Activated gamma-delta T cell treated with Interleukin-2 at 50 U/mL for 16 hours (primary cell): ENCODE results near the gene IKZF2.

ENCODE experiments used
- DNase-seq: peaks from one replicate; pipeline ENCODE4 v3.0.0-alpha.2; 2020

The IKZF2 gene

DNA sequence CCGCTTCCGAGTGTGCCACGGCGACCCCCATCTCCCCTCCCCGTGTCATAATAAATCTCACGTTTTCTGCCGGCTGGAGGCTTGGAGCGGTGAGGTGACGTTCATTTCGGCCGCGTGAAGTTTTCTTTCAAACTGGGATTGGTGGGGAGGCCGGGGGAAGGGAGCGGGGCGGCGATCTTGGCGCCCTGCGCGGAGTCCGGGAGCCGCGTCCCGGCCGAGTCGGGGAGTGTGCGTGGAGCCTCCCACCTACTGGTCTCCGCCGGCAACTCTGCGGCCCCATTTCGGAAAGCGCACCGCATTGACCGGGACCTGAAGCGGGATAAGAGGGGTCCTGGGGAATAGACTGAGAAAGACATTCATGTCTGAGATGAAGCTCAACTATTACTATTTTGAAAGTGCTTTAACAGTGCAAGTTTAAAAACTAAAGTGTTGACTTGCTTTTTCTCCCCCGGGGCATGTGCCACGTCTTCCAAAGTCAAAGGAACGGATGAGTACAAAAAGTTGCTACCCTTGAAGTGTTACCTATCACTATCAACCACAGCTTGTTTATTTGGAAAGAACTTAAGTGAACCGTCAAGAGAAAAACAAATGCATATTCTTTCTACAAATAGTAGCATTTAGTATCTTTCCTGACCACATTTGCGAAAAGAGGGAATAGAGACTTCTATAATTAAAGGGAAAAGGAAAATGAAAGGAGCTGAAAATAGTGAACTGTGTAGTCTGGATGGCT is 818 bp upstream of the IKZF2 start:
- no peak for DNase-seq

DNA sequence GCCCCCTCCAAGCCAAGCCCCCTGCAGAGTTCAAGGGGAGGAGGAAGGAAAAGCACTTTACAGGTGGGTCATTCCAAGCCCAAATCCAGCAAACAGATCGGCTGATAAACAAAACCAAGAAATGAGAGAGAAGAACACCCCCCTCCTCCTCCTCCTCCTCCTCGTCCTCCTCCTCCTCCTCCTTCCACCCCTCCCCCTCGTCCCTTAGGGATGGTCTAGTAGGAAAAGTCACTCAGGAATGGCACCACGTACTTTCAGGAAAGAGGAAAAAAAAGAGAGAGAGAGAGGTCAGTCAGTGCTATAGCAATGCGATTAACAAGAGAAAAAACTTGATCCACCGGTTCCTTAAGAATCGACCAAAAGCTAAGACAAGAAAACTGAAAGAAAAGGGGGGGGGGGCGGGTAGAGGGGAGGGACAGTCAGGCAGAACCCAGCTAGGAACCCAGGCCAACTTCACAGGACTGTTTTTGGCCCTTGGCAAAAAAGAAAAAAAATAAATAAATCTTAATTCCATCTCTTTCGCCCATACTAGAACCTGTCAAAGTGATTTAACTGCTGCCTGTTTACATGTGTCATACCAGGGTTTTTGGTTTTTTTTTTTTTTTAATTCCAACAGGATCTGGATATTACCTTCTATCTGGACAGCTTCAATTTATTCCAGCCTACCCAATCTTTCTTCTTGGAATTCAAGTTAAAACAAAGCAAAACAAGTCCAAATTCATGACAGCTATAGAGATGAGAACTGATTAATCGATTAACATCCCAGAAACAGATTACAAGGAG is 906 bp downstream of the IKZF2 start:
- DNase-seq, result no peak

DNA sequence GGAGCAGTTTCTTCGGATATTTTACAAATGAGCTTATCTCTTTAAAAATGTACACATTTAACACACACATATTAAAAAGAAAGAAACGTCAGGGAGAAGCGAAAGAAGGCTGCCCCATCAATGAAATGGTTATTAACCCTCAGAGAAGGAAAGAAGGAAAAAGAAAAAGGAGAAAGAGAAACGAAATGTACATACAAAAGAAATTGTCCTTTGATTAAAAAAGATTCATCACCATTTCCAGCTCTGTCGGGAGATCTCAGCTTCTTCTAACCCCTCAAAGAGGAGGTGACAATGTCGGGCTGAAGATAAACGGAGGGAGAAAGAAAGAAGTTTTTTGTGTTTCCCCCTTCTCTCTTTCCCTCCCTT is 1.5 kb downstream of the IKZF2 start:
- DNase-seq, result no peak

DNA sequence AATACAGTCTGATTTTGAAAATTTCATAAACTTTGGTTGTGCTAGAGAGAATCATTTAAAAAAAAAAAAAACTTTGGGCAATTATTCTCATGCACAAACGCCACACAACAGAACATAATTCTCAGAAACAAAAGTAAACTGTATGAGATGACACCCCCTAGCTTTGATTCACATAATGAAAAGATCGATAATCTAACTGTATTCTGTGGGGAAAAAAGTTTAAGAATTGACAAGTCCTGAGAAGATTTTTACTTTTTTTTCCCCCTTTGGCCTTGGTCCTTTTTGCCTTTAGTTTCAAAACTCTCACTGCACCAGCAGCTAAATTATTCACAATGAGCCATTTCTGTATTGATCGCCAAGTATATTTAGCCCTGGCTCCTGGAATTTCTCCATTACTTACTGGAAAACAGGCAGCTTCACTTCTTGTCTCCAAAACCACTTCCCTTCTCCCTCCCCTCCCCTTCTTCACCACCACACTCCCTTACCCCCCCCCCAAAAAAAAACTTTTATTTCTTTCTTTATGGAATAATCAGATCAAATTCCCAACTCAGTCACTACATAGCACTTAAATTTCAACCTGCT is 2.0 kb downstream of the IKZF2 start:
- no peak for DNase-seq

DNA sequence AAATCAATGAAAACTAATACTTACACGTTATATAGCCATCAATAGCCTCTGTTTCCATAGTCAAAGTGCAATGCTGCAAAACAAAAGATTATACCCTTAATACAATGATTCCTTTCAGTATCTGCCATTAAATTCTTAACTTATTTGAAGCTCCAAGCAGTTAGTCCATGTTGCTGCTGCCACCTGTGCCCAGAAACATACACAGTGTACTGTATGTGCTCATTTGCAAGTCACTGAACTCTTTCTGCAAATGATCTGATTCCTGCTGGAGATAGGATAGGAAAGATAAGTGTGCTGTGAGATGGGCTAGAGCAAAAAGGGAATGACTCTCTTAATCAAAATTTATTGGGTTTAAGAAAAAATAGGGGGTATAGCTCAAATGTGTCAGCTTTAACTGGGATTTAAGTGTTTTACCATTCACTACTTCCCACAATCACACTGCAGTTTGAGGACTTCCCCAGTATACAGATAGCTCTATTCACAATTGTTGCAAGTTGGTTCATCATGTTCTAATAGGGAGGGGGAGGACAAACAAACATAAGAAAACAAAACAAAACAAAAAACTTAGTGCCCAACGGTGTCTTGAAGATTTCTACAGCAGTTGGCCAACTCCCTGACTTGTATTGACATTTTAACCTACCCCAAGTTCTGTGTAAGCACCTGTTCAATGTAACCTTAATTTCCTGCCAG is 2.7 kb downstream of the IKZF2 start:
- DNase-seq, result no peak

- DNase-seq, result no peak
These were observed 3.9 kb downstream of the IKZF2 start for GRCh38 chr2:213147538-213147937.

GRCh38 chr2:213145715-213146242 is 5.6 kb downstream of the IKZF2 start:
- no peak for DNase-seq

DNA sequence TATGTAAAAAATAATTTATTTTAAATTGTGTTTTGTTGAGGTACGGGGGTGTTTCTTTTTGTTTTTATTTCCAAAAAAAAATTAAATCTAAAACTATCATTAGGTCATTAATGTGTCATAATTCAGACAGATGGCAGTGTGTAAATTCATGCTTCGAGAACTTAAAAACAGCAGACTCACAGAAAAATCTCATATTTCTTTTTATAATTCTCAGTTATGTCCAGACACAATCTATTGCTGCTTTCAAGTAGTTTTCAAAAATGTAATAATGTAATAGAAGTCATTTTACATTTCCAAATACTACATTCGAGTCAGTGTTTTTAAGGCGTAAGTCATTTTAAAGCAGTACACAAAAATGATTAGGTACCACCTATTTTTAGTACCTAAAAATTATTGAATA is 14.3 kb downstream of the IKZF2 start:
- no peak for DNase-seq

DNA sequence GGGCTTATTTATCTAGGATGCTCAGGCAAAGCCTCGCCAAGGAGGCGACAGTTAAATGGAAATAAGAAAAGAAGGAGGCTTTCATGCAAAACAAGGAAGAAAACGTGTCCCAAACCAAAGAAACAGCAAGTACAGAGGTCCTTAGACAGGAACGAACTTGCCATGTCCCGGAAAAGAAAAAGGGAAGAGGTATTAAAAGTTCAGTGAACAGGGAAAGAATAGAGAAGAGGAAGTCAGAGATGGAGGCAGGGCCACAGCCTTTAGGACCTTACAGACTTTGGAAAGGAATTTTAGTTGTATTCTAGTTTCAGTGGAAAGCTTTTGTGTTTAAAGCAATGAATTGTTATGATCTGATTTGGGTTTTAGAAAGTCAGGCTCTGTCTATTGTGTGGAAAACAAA is 22.1 kb downstream of the IKZF2 start:
- no peak for DNase-seq

DNA sequence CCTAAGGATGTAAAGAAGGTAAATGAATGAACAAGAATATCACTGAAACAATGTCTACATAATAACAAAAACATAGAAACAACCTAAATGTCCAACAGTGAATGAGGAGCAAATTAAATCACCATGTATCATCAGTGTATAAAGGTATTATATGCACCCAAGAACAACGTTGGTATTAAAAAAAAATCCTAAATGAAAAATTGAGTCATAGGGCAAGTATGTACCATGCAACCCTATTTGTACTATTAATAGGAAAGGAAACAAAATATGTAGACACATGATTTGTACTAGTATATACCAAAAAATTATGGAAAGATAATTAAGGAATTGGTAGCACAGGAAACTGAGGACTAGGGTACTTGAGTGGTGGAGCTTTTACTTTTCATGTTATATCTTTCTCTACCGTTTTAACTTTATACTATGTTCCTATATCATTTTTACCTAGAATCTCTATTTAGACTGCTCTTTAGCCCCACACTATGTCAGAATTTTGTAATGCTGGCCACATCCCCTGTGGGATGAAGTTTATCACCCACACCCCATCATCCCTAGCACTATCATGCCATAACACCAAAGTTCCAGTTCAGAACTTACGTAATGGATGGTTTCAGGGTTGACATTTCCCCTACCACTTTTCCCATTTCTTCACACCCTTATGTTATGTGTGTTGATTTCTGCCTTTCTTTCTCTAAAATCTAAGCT is 25.6 kb downstream of the IKZF2 start:
- no peak for DNase-seq

GRCh38 chr2:213122725-213123124 is 28.7 kb downstream of the IKZF2 start:
- DNase-seq, result no peak

GRCh38 chr2:213121690-213122089 is 29.7 kb downstream of the IKZF2 start:
- DNase-seq, result no peak

DNA sequence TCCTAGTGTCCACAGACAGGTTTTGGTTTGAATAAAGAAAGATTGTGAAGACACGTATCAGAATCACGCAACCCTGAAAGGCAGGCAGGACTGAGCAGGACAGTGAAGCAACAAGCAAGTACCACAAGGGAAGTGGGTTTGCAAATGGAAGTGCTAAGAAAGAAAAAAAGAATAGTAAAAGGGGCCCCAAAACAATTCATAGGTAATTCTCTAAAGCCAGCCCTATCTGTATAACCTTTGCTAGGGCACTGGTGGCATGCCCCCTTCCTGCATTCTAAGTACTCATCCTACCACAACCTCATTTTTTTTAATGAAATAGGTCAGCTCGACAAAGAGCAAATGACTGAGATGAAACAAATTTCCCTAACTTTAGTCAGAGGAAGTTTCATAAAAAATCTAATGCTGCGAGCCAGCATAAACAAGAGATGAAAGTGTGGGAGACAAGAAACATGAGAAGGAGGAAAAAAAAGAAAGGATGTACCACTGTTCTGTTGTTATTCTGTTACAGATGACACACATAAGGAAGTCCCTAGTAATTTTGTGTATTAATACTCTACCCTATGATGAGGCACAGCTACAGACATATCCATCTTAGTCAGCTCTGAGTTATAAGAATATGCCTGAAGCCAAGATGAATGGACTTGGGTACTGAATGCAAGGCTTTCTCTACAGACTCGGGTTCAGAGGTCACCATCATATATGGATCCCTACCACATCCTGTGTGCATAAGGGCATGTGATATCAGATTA is 32.2 kb downstream of the IKZF2 start:
- DNase-seq, result peak; percentile 31

GRCh38 chr2:213108308-213108707 is 43.1 kb downstream of the IKZF2 start:
- DNase-seq, result no peak

DNA sequence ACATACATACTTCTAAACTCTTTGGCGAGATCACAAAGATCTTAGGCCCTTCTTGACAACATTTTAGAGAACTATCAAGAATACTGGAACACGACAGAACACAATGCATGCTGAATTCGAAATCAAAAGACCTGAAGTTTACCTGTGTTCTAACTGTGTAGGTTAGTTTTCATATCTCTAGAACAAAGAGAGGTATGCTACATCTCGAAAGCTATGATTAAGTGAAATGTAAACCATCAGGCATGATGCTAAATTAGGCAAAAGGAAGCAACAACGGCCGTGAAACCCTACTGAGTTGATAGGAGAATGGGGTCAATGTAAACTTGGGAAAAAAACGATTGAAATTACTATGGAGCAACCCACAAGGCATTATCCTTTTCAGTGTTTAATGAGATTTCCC is 43.7 kb downstream of the IKZF2 start:
- no peak for DNase-seq

DNA sequence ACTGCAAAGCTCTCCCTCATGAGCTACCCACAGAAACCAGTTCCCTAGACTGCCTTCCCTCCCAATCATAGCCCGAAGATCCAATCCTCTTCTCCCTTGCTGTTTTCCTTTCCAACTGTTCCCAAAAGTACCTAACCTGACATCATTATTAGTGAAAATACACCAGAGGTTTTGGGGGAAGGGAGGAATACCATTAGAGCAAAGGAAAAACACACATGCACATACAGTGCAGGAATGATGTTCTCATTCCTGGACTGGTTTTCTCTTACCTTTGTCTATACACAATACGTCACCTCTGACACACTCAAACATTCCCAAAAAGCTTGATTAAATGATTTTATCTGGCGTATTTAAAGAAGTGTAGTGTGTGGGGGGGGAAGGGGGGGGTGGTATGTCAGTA is 46.2 kb downstream of the IKZF2 start:
- DNase-seq, result no peak

- no peak for DNase-seq
These were observed 46.6 kb downstream of the IKZF2 start for GRCh38 chr2:213104903-213105202.

DNA sequence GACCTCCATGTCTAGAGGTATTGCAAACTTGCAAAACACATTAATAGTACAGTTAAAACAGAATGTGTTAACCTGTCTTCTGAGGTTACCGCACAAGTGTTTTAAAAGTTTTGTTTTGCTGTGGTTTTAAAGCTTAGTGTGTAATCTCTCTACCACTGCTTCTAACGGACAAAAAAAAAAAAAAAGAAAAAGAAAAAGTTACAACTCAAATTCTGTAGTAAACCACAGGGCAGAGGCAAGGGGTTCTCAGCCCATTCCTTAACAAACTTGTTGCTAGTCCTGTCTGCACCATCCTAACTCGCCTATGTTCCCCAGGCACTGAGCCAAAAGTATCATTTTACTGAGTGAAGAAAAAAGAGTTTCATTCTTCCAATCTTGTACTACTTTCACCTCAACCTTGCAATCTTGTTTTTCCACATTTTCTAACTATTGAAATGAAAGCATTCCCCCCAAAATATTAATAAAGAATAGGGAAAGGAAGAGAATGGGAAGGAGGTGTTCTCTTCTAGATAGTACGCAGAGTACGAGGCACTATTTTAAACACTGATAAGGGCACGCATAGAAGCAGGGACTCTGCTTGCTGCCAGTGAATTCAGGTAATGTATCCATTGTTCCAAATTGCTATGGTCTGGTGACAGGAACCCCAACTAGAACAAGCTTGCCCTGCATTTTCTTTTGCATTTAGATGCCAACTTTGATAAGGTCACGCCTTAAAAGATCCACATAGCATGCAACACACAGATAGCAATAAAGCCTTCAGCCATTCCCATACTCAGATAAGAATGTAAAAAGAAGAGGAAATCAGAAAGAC is 47.1 kb downstream of the IKZF2 start:
- no peak for DNase-seq

DNA sequence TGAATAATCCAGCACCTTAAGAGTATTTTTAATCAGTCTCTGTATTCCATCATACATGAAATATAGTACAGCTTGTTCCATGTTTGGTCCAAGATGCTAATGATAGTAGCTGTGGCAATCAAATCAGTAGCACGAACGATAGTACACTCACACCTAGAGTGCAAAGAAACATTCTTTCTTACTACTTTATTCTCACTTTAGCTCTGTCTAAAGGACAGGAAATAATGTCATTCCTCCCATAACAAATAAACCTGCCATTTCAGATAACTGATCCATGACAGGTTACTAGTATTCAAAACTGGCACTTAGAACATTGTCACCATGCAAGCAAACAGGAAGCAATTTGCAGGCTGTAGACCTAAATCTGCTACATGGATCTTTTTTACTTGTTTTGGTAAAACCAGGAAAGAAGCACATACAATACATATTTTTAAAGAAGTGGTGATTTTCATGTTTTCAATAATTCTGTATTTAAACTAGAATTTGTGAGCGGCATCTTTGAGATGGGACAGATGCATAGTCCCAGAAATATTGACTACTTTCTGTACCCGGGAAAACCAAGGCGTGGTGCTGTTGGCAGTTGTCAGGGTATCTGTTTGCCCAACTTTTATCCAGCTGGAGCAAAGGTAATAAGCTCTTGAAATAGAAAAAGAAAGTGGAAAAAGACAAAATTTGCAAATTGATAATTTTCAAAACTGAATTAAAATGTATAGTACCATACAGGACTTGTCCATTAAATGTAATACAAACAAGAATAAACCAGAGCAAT is 49.5 kb downstream of the IKZF2 start:
- DNase-seq, result no peak

DNA sequence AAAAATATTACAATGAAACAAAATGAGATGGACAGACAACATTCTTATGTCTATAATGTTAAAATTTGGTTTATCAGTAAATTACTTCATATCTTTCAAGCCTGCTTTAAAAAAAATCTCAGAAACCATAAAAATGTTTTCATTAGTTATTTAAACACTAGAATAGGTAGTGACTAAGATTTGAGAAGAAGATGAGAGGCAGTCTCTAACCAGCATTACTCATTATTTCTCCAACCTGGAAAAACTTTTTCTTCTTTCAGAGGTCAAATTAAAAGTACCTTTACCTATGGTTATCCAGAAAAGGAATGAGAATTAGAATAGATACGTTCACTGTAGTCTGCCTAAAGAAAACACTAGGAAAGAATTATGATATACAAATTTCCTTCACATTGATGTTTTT is 50.3 kb downstream of the IKZF2 start:
- no peak for DNase-seq

DNA sequence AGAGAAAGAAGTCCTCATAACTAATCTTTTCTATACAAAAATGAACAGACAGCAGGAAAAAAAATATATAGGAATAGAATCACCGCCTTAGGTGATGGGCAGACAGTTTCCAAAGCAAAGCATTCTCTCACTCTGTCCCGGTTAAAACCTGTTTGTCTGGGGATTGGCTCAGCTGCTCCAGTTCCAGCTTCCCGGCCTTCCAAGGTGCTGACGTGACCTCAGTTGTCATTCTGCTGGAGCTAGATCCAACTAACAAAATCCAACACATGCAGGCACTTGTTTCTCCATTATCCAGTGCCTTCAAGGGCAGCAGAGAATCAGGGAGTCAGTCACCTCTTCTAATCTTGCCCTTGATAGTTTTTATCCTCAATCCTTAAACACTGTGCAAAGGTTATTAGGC is 52.8 kb downstream of the IKZF2 start:
- no peak for DNase-seq
